ENCODE data around the gene ETV3. TPM values are rescaled to one million over a fixed set of nuclear protein-coding genes. Genes with fewer than 3 reads are reported as not detected.
"Not testable (repeated sequence)": the region's sequence is repeated elsewhere in the genome, so short reads cannot be mapped to it uniquely, and the experiment has no call there.

The ETV3 gene
- total RNA-seq (2014; rRNA removed; shearing (Covaris generic)) = 8.7 and 12.0 TPM in 2 replicates
- 7.9 and 10.2 TPM in 2 replicates for polyA plus RNA-seq (2015; cell fraction: cytosol; rRNA removed)
- 18.6 and 19.3 TPM in 2 replicates for polyA plus RNA-seq (2015; cell fraction: nucleus; rRNA removed)

DNA sequence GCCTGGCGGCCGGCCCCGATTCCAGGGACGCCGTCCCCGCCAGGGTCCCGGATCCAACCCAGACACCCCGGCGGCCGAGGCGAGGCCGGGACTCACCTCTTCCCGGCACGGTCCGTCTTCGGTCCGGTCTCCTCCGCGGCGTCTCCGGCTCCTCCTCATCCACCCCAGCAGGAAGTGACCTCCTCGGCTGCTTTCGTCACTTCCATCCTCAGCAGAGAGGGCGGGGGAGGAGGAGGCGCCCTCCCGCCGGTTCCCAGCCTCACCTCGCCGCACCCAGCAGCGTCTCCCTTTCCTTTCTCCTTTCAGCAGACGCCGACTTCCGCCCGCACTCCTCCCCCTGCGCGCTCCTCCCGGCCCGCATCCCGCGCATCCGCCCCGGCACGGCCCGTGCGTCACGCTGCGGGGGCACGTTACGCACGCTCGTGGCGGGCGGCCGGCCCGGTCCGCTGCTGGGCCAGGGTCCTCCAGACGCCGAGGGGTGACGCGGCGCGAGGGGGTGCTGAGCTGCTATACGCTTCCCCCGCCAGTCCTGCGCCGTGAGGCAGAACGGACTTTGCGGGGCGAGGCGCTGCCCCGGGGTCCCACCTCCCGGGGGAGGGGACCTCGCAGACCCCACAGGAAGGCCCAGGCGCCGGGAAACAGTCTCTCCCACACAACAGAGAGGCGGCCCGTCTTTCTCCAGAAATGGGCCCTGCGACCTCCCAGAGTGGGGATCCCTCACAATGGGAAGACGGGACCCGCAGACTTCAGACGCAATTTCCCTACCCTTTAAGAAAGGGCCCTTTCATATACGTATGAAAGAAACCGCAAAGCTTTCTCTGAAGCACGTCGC, at the start of gene ETV3:
TSS of gene ETV3 (minus strand) at position 176 of the 832 bp plus-strand sequence. CDS start 2,043 bp downstream, outside the sequence.
- DNase-seq (ENCODE audit: low read depth) = peak; percentile 98

DNA sequence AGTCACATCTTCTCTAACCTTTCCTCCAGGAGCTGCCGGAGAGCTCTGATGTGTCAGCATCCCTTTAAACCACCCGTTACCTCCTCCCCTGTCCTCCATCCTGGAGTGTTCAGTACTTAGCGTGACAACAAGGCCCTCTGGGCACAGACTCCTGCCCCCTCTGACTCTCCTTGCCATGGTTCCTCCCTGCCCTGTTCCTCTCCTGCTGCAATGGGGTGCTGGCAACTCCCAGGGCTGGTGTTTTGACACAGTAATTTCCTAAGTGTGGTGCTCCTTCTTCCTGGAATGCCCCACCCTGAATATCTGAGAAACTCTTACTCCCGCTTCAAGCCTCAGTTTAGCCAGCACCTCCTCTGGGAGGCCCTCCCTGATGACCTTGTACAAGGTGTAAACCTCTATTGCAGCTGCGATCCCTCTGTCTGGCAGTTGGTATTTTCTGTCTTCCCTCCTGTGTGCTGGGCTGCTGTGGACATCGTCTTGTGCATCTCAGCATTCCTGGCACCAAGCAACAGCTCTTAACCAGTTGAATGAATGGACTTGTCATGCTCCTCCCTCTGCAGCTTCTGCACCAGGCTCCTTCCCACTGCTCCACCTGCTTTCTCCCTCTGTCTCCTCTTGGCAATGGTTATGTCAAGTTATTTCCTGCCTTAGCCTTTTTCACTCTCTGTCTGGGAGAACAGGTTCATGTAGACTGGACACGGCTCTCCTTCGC, 48.2 kb upstream of the ETV3 start:
- no peak for DNase-seq (ENCODE audit: low read depth)

DNA sequence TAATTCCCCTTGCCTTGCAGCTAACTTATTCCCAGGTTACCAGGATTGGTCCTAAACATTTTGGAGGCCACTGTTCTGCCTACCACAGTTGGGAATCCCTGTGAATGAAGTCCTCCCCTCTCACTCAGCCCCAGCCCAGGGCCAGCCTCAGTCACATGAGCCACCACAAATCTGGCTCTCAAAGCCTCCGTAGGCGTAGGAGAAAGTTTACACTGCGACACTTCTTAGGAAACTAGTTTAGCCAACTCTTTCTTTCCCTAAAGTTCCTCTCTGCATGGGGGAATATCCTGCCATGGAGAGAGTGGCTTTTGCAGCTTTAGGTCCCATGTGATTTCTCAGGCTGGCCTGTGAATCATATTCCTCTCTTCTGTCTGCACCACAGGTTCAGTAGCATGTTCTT, 45.7 kb upstream of the ETV3 start:
- no peak for DNase-seq (ENCODE audit: low read depth)

DNA sequence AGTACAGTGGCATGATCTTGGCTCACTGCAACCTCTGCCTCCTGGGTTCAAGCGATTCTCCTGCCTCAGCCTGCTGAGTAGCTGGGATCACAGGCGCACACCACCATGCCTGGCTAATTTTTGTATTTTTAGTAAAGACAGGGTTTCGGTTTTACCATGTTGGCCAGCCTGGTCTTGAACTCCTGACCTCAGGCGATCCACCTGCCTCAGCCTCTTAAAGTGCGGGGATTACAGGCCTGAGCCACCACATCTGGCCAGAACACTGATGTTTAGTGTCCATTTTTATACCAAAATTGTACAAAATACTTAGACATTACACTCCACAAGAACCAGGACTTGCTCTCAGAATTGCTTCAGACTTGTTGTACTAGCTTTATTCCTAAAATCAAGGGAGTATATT, 44.2 kb upstream of the ETV3 start:
- DNase-seq (ENCODE audit: low read depth) = not testable (repeated sequence)

DNA sequence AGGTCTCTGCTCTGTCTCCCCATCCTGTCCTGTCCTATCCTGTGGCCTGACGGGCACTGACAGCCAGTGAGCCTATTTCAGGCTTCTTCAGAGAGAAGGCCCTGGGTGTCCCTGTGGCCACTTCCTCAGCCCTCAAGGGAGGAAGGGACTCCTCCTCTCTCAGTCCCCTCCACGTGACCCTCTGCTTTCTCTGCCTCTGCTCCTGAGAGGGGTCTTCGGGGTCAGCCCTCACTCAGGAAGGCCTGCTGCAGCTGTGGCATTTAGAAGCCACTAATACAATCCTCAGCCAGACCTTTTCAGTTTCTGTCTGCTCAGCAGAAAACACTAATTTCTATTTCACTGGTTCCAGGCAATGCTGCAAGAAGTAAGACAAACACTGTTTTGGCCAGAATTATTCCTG, 43.6 kb upstream of the ETV3 start:
- no peak for DNase-seq (ENCODE audit: low read depth)

DNA sequence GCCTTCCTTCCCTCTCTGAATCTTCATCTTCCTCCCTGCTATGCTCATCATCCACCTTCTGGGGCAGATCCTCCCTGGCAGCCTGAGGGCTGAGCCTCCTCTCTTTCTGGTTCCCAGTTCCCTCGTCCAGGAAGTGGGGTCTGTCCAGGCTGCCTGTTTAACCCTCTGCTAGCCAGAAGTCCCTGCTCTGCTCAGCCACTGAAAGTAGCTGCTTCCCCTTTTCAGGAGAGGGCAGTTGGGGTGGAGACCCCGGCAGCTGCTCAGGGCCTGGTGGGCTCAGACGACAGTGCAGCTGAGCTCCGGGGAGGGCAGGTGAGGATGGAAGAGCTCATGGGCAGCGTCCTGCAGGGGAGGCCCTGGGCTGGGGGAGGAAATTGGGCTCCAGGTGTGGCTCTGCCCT, 43.1 kb upstream of the ETV3 start:
- DNase-seq (ENCODE audit: low read depth) = no peak

DNA sequence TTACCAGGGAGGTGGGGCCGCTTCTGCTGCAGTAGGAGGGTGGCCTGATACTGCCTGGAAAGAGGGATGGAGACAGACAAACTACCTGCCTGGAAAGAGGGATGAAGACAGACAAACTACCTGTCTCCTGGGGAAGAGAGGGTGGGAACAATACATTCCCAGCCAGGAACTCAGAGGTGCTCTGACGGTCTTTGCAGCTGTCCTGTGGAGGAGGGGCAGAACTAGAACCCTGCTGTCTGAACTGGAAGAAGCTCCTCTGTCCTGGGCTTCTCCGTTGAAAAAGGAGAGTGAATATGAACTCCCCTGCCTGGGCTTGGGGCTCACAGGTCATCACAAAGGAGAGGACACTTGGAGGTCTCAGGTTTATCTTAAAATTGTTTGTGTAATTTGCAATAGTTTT, 40.3 kb upstream of the ETV3 start:
- DNase-seq (ENCODE audit: low read depth) = no peak

DNA sequence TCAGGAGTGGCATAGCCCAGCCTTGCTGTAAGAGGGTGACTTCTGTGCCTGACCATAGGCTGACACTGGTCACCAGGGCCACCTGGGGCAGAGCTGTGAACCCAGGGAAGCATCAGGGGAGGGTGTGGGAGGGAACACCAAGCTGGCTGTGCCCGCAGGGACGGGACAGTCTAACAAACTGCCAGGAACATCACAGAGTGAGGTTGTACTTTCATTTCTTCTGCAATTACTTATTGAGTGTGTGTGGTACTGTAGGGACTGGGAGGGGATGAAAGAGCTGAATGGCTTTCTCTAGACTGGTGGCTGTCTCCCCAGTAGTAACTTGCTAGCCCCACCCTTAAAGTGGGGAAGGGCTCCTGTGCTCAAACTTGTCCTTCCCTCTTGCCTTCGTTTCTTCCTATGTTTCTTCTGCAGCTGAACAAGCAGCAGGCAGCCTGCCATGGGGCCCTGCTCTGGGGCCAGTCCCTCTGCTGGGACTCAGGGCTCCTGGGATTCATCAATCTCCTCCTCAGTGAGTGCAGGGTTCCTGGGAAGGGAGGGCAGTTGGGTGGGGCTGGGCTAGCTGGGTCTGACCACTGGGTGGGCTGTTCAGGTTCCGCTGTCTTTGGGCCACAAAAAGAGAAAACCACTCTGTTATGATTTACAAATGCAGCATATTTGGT, 39.7 kb upstream of the ETV3 start:
- DNase-seq (ENCODE audit: low read depth) = no peak

DNA sequence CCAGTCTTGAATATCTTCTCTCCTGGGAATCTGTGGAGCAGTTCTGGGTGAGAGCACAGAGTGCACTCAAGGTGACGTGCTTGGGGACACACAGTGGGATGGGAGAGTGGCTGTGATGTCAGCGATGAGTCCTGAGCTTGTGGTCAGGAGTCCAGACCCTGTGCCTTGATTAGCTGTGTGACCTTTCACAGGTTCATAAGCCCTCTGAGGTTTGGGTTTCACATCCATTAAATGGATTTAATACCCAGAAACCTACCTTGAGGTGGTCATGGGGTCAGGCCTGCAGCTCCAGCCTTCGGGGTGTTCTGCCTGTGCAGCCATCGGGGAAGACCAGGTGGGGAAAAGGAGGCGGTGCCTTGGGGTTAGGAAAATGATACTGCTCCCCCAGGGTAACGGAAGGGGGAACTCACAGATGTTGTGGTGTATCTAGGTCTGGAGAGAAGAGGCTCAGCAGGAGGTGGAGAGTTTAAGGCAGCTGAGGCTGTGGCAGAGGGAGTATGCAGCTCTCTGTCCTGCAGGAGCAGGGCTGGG, 38.5 kb upstream of the ETV3 start:
- no peak for DNase-seq (ENCODE audit: low read depth)

DNA sequence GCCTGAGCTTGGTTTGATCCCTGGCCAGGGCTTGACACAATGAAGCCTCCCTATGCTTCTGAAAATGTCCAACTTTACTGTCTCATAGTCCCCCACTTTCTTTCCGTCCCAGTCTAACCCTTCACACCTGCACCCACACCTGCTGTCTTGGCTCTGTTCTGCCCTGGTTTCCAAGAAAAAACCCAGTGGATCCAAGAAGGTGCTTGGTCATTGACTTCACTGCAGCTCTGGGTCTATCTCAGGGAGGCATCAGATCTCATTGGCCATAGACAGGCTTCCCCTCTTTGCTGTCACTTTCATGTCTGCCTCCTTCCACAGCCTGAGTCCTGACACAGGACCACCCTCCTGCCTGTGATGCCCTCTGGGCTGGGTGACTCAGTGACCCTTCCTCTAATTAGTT, 37.8 kb upstream of the ETV3 start:
- DNase-seq (ENCODE audit: low read depth) = no peak

DNA sequence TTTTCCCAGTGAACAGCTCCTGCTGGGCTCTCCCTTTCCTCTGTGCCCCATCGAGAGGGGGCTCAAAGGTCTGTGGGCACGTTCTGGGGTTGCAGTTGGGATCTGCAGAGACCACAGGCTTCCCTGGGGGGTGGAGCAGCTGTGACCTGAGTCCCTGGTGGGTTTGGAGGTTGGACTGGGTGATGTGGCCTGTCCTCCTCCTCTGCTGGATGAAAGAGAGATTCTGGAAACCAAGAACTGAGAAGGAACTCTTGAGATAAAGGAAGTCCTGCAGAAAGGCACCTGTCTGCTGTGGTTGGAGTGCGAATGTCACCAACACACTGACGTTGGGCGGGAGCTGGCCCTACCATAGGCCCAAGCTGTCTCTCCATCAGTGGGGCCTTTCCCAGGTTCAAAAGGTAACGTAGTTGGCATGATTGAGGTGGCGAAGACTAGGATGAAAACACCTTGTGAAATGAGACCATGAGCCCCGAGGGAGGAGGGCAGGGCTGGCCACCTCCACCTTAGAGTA, 35.8 kb upstream of the ETV3 start:
- DNase-seq (ENCODE audit: low read depth) = no peak

DNA sequence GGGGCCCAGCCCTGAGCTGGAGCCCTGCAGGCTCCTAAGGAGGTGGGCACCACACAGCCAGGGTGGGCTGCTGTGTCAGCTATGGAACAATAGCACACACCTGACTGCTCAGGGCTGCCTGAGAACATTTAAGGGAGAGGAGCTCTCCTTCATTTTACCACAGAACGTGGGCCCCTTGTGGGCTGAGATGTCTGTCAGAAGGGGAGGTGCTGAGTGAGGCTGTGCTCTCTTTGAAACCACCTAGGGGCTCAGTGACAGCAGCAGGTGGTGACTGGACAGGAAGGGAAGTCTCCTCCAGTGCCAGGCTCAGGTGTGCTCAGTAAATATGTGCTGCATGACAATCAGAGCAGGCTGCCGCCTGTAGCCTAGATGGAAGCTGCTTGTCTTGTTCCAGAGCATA, 35.0 kb upstream of the ETV3 start:
- DNase-seq (ENCODE audit: low read depth) = not testable (repeated sequence)

DNA sequence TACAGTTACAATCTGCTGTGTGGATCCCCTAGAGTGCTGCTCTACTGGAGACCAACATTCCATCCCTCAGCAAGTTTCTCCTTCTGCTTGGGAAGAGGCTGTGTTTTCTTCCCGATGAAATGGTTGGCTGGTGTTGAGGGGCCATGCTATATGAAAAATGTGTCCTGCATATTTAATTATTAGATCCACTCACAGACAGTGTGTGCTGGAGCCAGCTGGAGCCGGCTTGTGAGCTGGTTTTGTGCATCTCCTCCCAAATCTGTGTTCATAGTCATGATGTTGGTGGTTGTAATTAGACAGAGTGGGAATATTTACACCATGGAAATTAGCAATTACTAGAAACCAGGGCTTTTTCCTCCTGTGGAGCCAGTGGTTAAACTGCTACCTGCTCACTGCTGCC, 34.4 kb upstream of the ETV3 start:
- not testable (repeated sequence) for DNase-seq (ENCODE audit: low read depth)

DNA sequence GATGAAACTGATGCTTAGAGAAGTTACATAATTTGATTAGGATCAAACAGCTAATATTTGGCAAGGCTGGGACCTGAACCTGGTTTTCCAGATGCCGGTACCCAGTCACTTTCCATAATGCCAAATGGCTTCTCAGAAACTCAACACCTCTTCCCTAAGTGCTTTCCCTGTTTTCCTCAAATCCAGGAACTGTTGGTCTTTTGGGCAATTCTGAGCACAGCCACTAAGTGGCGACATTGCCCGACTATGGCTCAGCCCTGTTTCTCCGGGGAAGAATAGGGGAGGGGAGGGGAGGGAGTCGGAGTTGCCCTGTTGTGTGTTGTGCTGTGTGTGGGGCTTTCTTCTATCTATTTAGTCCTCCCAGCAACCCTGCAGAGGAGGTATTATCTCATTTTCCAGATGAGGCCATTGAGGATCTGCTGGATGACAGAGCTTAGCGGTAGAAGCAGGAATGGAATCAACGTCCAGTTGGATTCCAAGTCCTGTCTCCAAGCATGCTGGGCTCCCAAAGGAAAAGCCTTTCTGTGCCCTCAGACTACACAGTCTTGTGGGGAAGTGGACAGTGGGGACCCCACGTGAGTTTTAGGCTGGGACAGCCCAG, 33.8 kb upstream of the ETV3 start:
- peak; percentile 26 for DNase-seq (ENCODE audit: low read depth)

DNA sequence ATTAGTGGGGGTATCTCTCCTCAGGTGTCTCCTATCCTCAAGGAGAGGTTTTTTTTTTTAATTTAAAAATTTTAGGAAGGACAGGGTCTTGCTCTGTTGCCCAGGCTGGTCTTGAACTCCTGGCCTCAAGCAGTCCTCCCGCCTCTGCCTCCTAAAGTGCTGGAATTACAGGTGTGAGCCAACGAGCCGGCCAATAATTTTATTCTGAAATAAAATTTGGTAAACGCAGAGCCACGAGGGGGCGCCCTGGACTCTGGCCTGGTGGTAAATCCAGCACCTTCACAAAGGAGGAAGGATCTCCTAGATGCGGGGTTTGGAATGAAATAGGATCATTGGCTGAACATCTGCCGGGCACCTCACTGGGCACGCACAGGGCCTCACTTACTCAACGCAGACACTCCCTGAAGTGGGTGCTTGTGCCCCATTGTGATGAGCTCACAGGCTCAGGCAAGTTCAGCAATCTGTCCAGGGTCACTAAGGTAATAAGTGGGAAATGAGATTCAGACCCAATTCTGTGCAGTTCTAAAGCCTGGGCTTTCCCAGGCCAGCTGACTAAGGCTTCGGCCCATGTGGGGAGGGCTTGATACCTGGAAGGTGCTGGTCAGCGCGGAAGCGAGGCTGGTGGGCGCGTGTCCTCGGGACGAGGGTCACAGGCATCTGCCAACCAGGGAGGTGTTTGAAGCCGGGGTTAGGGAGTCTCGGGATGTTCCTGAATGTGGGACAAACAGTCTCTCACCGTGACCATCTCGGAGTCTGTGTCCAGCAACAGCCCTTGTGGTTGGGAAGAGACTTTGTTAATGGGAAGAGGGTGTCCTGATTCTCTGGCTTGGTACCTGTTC, 32.7 kb upstream of the ETV3 start:
- peak; percentile 45 for DNase-seq (ENCODE audit: low read depth)

DNA sequence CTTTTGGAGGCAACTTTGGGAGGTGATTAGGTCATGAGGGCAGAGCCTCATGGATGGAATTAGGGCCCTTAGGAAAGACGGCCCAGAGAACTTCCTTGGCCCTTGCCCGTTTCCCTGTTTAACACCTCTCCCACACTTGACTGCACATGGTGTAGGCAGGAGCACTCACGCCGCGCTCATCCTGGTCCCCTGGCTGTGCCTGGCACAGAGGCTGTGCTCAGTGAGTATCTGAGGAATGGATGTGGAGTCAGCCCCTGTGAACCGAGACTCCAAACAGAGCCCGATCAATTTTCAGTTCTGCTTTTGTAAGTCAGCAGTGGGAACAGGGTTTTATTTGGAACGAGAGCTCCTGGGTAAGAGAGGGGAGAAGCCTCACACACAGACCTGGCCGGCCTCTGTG, 29.8 kb upstream of the ETV3 start:
- DNase-seq (ENCODE audit: low read depth) = no peak

DNA sequence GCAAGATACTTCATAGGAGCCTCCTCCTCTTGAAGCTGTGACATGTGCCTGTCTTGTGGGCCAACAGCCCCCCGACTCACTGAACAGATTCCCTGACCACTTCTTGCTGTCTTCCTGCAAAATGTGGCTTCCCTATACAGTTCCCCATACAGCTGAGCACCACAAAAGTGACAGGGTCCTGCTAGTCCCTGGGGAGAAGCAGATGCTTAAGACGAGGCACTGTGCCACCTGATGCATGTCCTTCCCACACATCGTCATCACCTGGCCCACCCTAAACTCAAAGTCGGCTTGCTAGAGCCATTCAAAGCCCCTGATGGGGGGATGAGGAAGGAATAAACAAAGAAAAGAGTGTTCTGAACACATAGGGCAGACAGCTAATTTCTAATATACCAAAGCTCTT, 29.2 kb upstream of the ETV3 start:
- no peak for DNase-seq (ENCODE audit: low read depth)

DNA sequence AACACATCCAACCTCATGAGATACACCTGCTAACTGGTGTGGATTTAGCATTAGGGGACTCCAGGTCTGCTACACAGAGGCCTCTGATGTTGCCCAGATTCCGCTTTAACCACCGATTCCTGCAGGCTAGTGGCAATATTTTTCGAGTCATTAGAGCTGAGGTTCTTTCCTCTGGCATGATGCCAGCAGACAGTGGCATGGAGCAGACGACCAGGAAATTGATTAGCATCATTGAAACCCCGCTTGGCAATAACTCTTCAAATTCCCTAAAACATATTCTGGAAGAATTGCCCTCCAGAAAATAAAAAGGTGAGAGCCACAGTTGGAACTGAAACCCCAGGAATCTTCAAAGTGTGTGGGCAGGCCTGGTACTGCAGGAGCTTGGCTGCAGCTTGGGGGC, 28.4 kb upstream of the ETV3 start:
- DNase-seq (ENCODE audit: low read depth) = no peak

DNA sequence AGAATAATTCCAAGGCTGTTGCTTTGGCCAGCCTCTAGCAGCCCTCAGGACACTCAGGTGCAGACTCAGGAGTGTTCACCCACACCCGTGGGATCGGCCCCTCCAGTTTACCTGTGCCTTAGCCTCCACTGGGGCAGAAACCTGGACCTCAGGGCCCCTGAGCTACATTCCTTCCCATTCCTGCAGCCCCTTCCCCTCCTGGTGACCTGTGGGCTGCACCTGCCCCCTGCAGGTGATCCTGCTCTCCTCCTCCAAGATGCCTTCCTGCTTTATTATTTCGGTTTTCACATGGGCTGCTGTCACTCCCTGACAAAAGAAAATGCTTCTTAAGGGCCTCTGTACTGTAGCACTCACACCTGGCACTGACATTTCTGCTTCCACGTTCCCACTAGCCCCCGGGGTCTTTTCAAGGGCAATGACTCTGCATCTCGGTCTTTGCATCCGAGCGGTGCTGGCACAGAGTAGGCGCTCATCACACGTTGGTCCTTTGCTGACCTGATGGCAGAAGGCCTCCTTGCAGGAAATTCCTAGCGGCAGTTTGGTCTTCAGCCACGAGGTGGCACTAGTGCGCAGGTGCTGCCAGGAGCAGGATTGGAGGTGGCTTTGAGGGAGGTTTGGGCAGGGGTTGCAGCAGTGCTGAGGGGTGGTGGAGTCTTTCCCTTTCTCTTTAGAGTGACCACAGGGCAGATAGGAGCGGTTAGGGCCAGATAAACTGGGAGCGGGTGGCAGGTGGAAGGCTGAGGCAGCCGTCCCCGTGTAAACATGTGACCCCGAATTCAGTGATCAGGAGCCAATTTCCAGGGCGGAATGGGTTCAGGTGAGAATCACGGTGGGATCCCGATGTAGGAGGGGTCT, 25.3 kb upstream of the ETV3 start:
- DNase-seq (ENCODE audit: low read depth) = peak; percentile 44

All from HT1080 (cell line).